ENCODE measurements around the gene OR2B2.

OR2B2 gene

GRCh38 chr6:27862396-27863066 lies 49.7 kb downstream of the OR2B2 start:
- Histone ChIP-seq H2AFZ (ENCODE audit: low read length) (no peak overlapping the region), H4K20me1 (ENCODE audit: insufficient read depth, low read length) (no peaks in the 10 kb centered on the region), H3K4me2 (ENCODE audit: low read depth, low read length) (no peak overlapping the region), H3K9me3 (replicated peaks; ENCODE audit: insufficient read depth, low read length) (no peaks in the 10 kb centered on the region), H3K9me2 (replicated peaks; ENCODE audit: insufficient read depth, low read length) (no peaks in the 10 kb centered on the region), H3K27me3 (replicated peaks; ENCODE audit: insufficient read depth, low read length) (no peaks in the 10 kb centered on the region), H3K27ac (ENCODE audit: low read length) (no peak overlapping the region), H3K4me1 (ENCODE audit: low read length) (0 out of 2 replicates have a peak, but pooled peaks cover 3% of the 10 kb centered on the region), H3F3A (ENCODE audit: insufficient read depth, low read length) (peaks cover 35% of the 10 kb centered on the region), H3K36me3 (replicated peaks; ENCODE audit: insufficient read depth, low read length) (no peaks in the 10 kb centered on the region), H3K4me3 (ENCODE audit: low read length) (no peak overlapping the region), H3K79me2 (ENCODE audit: low read length) (no peaks in the 10 kb centered on the region), H3K9ac (ENCODE audit: low read length) (no peak overlapping the region)
- TF ChIP-seq CTCF (IDR thresholded peaks at IDR 0.05; ENCODE audit: low read length) (no peak), EZH2 (optimal IDR thresholded peaks at IDR 0.05; ENCODE audit: low read depth, low read length) (no peak), EZH2phosphoT487 (IDR thresholded peaks at IDR 0.05; ENCODE audit: low read length) (no peak)
- DNase-seq = no peak

- Histone ChIP-seq H3K4me3 (ENCODE audit: low read length) (no peak overlapping the region), H3K4me1 (ENCODE audit: low read length) (0 out of 2 replicates have a peak, but pooled peaks cover 3% of the 10 kb centered on the region), H2AFZ (ENCODE audit: low read length) (no peak overlapping the region), H3K79me2 (ENCODE audit: low read length) (no peaks in the 10 kb centered on the region), H4K20me1 (ENCODE audit: insufficient read depth, low read length) (no peaks in the 10 kb centered on the region), H3K27me3 (replicated peaks; ENCODE audit: insufficient read depth, low read length) (no peaks in the 10 kb centered on the region), H3K4me2 (ENCODE audit: low read depth, low read length) (no peak overlapping the region), H3F3A (ENCODE audit: insufficient read depth, low read length) (peaks cover 30% of the 10 kb centered on the region), H3K36me3 (replicated peaks; ENCODE audit: insufficient read depth, low read length) (no peaks in the 10 kb centered on the region), H3K9ac (ENCODE audit: low read length) (no peak overlapping the region), H3K9me3 (replicated peaks; ENCODE audit: insufficient read depth, low read length) (no peaks in the 10 kb centered on the region), H3K9me2 (replicated peaks; ENCODE audit: insufficient read depth, low read length) (no peaks in the 10 kb centered on the region), H3K27ac (ENCODE audit: low read length) (no peak overlapping the region)
- DNase-seq = no peak
- TF ChIP-seq CTCF (IDR thresholded peaks at IDR 0.05; ENCODE audit: low read length) = no peak
- TF ChIP-seq EZH2 (optimal IDR thresholded peaks at IDR 0.05; ENCODE audit: low read depth, low read length) = no peak
- TF ChIP-seq EZH2phosphoT487 (IDR thresholded peaks at IDR 0.05; ENCODE audit: low read length) = no peak
These were observed 50.3 kb downstream of the OR2B2 start for GRCh38 chr6:27861861-27862260.

- DNase-seq = no peak
- no peak overlapping the region for H3K27ac ChIP-seq (ENCODE audit: low read length)
- H4K20me1 ChIP-seq (ENCODE audit: insufficient read depth, low read length) = no peaks in the 10 kb centered on the region
- H3K9me3 ChIP-seq (replicated peaks; ENCODE audit: insufficient read depth, low read length) = no peaks in the 10 kb centered on the region
- H3K79me2 ChIP-seq (ENCODE audit: low read length) = no peaks in the 10 kb centered on the region
- no peaks in the 10 kb centered on the region for H3K4me1 ChIP-seq (ENCODE audit: low read length)
- no peak overlapping the region for H3K9ac ChIP-seq (ENCODE audit: low read length)
- no peaks in the 10 kb centered on the region for H3K9me2 ChIP-seq (replicated peaks; ENCODE audit: insufficient read depth, low read length)
- TF ChIP-seq EZH2phosphoT487 (IDR thresholded peaks at IDR 0.05; ENCODE audit: low read length) (no peak), CTCF (IDR thresholded peaks at IDR 0.05; ENCODE audit: low read length) (no peak), EZH2 (optimal IDR thresholded peaks at IDR 0.05; ENCODE audit: low read depth, low read length) (no peak)
- no peaks in the 10 kb centered on the region for H3K27me3 ChIP-seq (replicated peaks; ENCODE audit: insufficient read depth, low read length)
- H3K36me3 ChIP-seq (replicated peaks; ENCODE audit: insufficient read depth, low read length) = no peaks in the 10 kb centered on the region
- H3K4me3 ChIP-seq (ENCODE audit: low read length) = no peak overlapping the region
- H3F3A ChIP-seq (ENCODE audit: insufficient read depth, low read length) = peaks cover 25% of the 10 kb centered on the region
- no peak overlapping the region for H3K4me2 ChIP-seq (ENCODE audit: low read depth, low read length)
- H2AFZ ChIP-seq (ENCODE audit: low read length) = no peak overlapping the region
These were observed 50.8 kb downstream of the OR2B2 start for GRCh38 chr6:27861276-27861840.

Measured in MM.1S (cell line).